SK-N-SH (cell line): ENCODE data around the gene HS2ST1. TPM values are rescaled to one million over a fixed set of nuclear protein-coding genes. Genes with fewer than 3 reads are reported as not detected.

Source experiments
- CTCF ChIA-PET: fragments of 300-600, 350-600 bp; formaldehyde crosslinking; extraction: SDS; loops from one replicate; lab custom pipeline; 2021; lab: Yijun Ruan, JAX
- POLR2A ChIA-PET: fragments of 350-600 bp; sonication (Branson Sonifier 250); formaldehyde crosslinking; extraction: SDS; loops from one replicate; lab custom pipeline; 2020; ENCODE audit warnings: antibody characterized with exemption, inconsistent platforms; lab: Yijun Ruan, JAX
- DNase-seq: peaks from one replicate; pipeline ENCODE4 v3.0.0; 2012
- H2AFZ ChIP-seq: fragments of 200-600 bp; sonication (generic); 2 replicates; pipeline ENCODE4 v1.8.1; 2016; ENCODE audit warnings: antibody characterized with exemption, mild to moderate bottlenecking, low read depth
- H3F3A ChIP-seq: fragments of 200-600 bp; sonication (generic); replicated peaks from 2 replicates; pipeline ENCODE3; 2016; ENCODE audit warnings: antibody characterized with exemption, mild to moderate bottlenecking; ENCODE audit not compliant: insufficient read depth
- H3K27ac ChIP-seq, 2 experiments: fragments of 200-500 bp in 1 of 2; fragments of 200-600 bp in 1 of 2; sonication (Bioruptor generic) in 1 of 2; sonication (generic), shearing (Covaris generic) in 1 of 2; 2 replicates each; pipeline versions ENCODE4 v1.5.1 to v1.6.1; 2014 to 2016; ENCODE audit warnings: low read depth in 2 of 2, inconsistent platforms in 1 of 2, low read length in 1 of 2, mild to moderate bottlenecking in 1 of 2, mixed read lengths in 1 of 2
- H3K27me3 ChIP-seq: fragments of 200-600 bp; sonication (generic), shearing (Covaris generic); 2 replicates; pipeline ENCODE4 v1.6.1; 2016; ENCODE audit warnings: mixed run types; ENCODE audit not compliant: insufficient read depth
- H3K36me3 ChIP-seq, 2 experiments: fragments of 200-500 bp in 1 of 2; fragments of 200-600 bp in 1 of 2; sonication (Bioruptor generic) in 1 of 2; sonication (generic) in 1 of 2; replicated peaks in 1 of 2; 2 replicates each; pipeline versions ENCODE3 to v1.5.1; 2014 to 2016; ENCODE audit warnings: low read length in 1 of 2, mild to moderate bottlenecking in 1 of 2; ENCODE audit not compliant: insufficient read depth in 2 of 2, control insufficient read depth in 1 of 2
- H3K4me1 ChIP-seq, 2 experiments: fragments of 200-500 bp in 1 of 2; fragments of 200-600 bp in 1 of 2; sonication (Bioruptor generic) in 1 of 2; sonication (generic), shearing (Covaris generic) in 1 of 2; 2 replicates each; pipeline versions ENCODE4 v1.5.1 to v1.6.1; 2014 to 2016; ENCODE audit warnings: low read depth in 1 of 2, low read length in 1 of 2, mixed run types in 1 of 2; ENCODE audit not compliant: insufficient read depth in 2 of 2, control insufficient read depth in 1 of 2
- H3K4me2 ChIP-seq: fragments of 200-600 bp; sonication (generic), shearing (Covaris generic); 2 replicates; pipeline ENCODE4 v1.6.1; 2017; ENCODE audit warnings: mixed run types
- H3K4me3 ChIP-seq, 2 experiments: fragments of 200-500 bp in 1 of 2; fragments of 200-600 bp in 1 of 2; sonication (Bioruptor generic) in 1 of 2; sonication (generic), shearing (Covaris generic) in 1 of 2; 2 replicates each; pipeline versions ENCODE4 v1.5.1 to v1.8.1; 2014 to 2016; ENCODE audit warnings: low read depth in 2 of 2, inconsistent platforms in 1 of 2, low read length in 1 of 2, mild to moderate bottlenecking in 1 of 2, mixed read lengths in 1 of 2, moderate library complexity in 1 of 2
- H3K79me2 ChIP-seq: fragments of 200-600 bp; sonication (generic); 2 replicates; pipeline ENCODE4 v1.8.1; 2017; ENCODE audit warnings: mild to moderate bottlenecking; ENCODE audit not compliant: insufficient read depth
- H3K9ac ChIP-seq: fragments of 200-600 bp; sonication (generic); 2 replicates; pipeline ENCODE4 v1.6.1; 2017; ENCODE audit warnings: mixed run types
- H3K9me2 ChIP-seq: fragments of 200-600 bp; sonication (generic); 2 replicates; pipeline ENCODE4 v1.6.1; 2017; ENCODE audit warnings: mixed run types
- H3K9me3 ChIP-seq: fragments of 200-600 bp; sonication (generic); 2 replicates; pipeline ENCODE4 v1.6.1; 2017; ENCODE audit warnings: mixed run types, mild to moderate bottlenecking, moderate library complexity
- H4K20me1 ChIP-seq: fragments of 200-600 bp; sonication (generic); 2 replicates; pipeline ENCODE4 v1.6.1; 2017; ENCODE audit warnings: mild to moderate bottlenecking, mixed run types; ENCODE audit not compliant: insufficient read depth
- CHD2 ChIP-seq: fragments of 150-350 bp; IDR thresholded peaks from 2 replicates; pipeline ENCODE4 v1.6.1; 2018; ENCODE audit warnings: low read length; ENCODE audit not compliant: partially characterized antibody
- FOSL2 ChIP-seq: IDR thresholded peaks from 2 replicates; pipeline ENCODE4 v1.4.0; 2012; ENCODE audit warnings: low read depth, mild to moderate bottlenecking, moderate library complexity, borderline replicate concordance
- FOXM1 ChIP-seq: IDR thresholded peaks from 2 replicates; pipeline ENCODE4 v1.4.0; 2012; ENCODE audit warnings: low read depth, mild to moderate bottlenecking
- GATA2 ChIP-seq: sonication (generic); formaldehyde crosslinking; IDR thresholded peaks from 2 replicates; pipeline ENCODE4 v1.5.0; 2020; ENCODE audit warnings: mild to moderate bottlenecking, missing genetic modification reagents
- JUND ChIP-seq: IDR thresholded peaks from 2 replicates; pipeline ENCODE4 v1.4.0; 2012
- MEF2A ChIP-seq: IDR thresholded peaks from 2 replicates; pipeline ENCODE4 v1.4.0; 2012; ENCODE audit warnings: low read depth, borderline replicate concordance
- POLR2AphosphoS5 ChIP-seq: IDR thresholded peaks from 2 replicates; pipeline ENCODE4 v1.6.1; 2012; ENCODE audit warnings: low read depth, low read length
- RCOR1 ChIP-seq: fragments of 150-350 bp; IDR thresholded peaks from 2 replicates; pipeline ENCODE4 v1.6.1; 2017; ENCODE audit warnings: antibody characterized with exemption, low read length
- RFX5 ChIP-seq: IDR thresholded peaks from 2 replicates; pipeline ENCODE4 v1.6.1; 2012; ENCODE audit warnings: mild to moderate bottlenecking, improper control_type of control experiment, low read length
- WGBS: methylation state at CpG from one replicate; pipeline ENCODE4 v1.1.6; 2017; ENCODE audit warnings: low lambda C conversion rate; 5-methylcytosine and 5-hydroxymethylcytosine counted together
- polyA plus RNA-seq, 3 experiments: library from polyadenylated mRNA; depleted of rRNA; stranded (reverse); fragments of >200 nt; gene quantifications; 2 replicates each; pipeline ENCODE4 v1.2.3, GENCODE V29; 2012
- TF ChIP-seq, protein P1 (sequence below): IDR thresholded peaks from 2 replicates; pipeline ENCODE4 v1.6.1; 2012; ENCODE audit warnings: mild to moderate bottlenecking, low read depth, low read length, moderate library complexity
- TF ChIP-seq, protein P2 (sequence below): IDR thresholded peaks from 2 replicates; pipeline ENCODE4; 2012
- TF ChIP-seq, protein P3 (sequence below): fragments of 150-350 bp; IDR thresholded peaks from 2 replicates; pipeline ENCODE4 v1.6.1; 2016; ENCODE audit warnings: mild to moderate bottlenecking, low read depth, low read length

Gene HS2ST1
- polyA plus RNA-seq, 1 of the 3 experiments (the other 2 are of a cell fraction): 16.6 TPM

DNA sequence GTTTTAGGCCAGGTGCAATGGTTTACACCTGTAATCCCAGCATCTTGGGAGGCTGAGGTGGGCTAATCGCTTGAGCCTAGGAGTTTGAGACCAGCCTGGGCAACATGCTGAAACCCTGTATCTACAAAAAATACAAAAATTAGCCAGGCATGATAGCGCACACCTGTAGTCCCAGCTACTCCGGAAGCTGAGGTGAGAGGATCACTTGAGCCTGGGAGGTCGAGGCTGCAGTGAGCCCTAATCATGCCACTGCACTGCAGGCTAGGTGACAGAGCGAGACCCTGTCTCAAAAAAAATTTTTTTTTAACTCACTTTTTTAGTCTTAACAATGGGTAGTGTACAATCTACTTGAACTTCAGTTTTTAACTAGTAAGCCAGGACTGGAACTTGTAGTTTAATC, 137.5 kb downstream of the HS2ST1 start:
- Histone ChIP-seq H3K9ac (no peak overlapping the region), H3K79me2 (0 out of 2 replicates have a peak, but pooled peaks cover 4% of the 10 kb centered on the region), H3K27me3 (no peaks in the 10 kb centered on the region), H3F3A (no peaks in the 10 kb centered on the region), H3K4me2 (no peak overlapping the region), H3K9me2 (no peaks in the 10 kb centered on the region), H4K20me1 (no peaks in the 10 kb centered on the region), H3K4me1 (no peaks in the 10 kb centered on the region), H3K27ac (no peak overlapping the region), H2AFZ (no peak overlapping the region), H3K4me3 (no peak overlapping the region), H3K36me3 (no peaks in the 10 kb centered on the region), H3K9me3 (peaks cover 5% of the 10 kb centered on the region; the same call in 1 of the 2 replicates)
- TF ChIP-seq, protein P1, sequence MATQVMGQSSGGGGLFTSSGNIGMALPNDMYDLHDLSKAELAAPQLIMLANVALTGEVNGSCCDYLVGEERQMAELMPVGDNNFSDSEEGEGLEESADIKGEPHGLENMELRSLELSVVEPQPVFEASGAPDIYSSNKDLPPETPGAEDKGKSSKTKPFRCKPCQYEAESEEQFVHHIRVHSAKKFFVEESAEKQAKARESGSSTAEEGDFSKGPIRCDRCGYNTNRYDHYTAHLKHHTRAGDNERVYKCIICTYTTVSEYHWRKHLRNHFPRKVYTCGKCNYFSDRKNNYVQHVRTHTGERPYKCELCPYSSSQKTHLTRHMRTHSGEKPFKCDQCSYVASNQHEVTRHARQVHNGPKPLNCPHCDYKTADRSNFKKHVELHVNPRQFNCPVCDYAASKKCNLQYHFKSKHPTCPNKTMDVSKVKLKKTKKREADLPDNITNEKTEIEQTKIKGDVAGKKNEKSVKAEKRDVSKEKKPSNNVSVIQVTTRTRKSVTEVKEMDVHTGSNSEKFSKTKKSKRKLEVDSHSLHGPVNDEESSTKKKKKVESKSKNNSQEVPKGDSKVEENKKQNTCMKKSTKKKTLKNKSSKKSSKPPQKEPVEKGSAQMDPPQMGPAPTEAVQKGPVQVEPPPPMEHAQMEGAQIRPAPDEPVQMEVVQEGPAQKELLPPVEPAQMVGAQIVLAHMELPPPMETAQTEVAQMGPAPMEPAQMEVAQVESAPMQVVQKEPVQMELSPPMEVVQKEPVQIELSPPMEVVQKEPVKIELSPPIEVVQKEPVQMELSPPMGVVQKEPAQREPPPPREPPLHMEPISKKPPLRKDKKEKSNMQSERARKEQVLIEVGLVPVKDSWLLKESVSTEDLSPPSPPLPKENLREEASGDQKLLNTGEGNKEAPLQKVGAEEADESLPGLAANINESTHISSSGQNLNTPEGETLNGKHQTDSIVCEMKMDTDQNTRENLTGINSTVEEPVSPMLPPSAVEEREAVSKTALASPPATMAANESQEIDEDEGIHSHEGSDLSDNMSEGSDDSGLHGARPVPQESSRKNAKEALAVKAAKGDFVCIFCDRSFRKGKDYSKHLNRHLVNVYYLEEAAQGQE: no peak
- no peak for DNase-seq
- ChIA-PET CTCF (interaction anchor here (0.6 kb wide), 1 partner anchor 78 kb away, joined by 3 read pairs; no protein-coding TSS in a partner anchor), POLR2A (no interaction called here)
- 95% methylated on average over 5 of the region's 5 CpGs for whole genome bisulfite sequencing

DNA sequence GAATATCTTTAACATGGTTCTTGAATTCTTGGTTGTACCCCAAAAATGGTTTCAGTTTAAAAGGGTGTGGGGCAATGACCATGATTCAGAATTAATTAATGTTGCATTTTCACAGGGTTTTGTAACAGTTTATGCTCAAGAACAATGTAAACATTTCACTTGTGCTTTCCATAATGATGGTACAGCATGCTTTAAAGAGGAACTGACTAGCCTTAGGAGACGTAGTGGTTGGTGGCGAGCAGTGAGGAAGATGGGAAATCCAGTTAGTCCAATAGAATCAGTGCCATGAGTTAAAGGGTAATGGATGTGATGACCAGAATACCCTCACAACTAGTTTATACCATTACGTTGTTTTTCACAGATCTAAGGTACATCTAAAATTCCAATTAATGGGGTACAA, 138.0 kb downstream of the HS2ST1 start:
- ChIA-PET CTCF (no interaction called here), POLR2A (no interaction called here)
- H3K9me2 ChIP-seq: no peaks in the 10 kb centered on the region
- H3K36me3 ChIP-seq: no peaks in the 10 kb centered on the region
- H3K27me3 ChIP-seq: no peaks in the 10 kb centered on the region
- no peak for TF ChIP-seq MEF2A
- no peak for TF ChIP-seq RCOR1
- H3K27ac ChIP-seq: no peak overlapping the region
- H3K9me3 ChIP-seq: peaks cover 5% of the 10 kb centered on the region; the same call in 1 of the 2 replicates
- H3K4me3 ChIP-seq: no peak overlapping the region
- 0 out of 2 replicates have a peak, but pooled peaks cover 4% of the 10 kb centered on the region for H3K79me2 ChIP-seq
- H2AFZ ChIP-seq: no peak overlapping the region
- H3K4me1 ChIP-seq: no peaks in the 10 kb centered on the region
- no peaks in the 10 kb centered on the region for H4K20me1 ChIP-seq
- no peaks in the 10 kb centered on the region for H3F3A ChIP-seq
- 97% methylated on average over 3 of the region's 3 CpGs for WGBS
- H3K9ac ChIP-seq: no peak overlapping the region
- no peak overlapping the region for H3K4me2 ChIP-seq
- DNase-seq: no peak

DNA sequence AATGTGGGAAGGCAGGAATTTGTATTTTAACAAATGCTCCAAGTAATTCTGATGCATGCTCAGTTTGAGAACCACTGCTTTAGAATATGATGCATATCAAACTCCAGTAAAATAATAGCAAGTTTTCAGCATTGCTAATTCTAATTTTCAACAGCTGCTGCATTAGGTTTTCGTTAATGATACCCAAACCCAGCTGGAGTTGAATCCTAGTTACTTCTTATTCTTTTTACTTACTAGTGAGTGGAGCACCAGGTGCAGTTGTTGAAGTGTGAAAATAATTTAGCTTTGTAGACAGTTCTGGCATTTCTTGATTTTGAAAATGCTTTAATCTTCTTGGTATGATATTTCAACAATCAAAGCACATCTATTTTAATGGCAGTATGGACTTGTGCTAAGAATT, 138.5 kb downstream of the HS2ST1 start:
- CTCF ChIA-PET: interaction anchor here (1.2 kb wide), 1 partner anchor 22 kb away, joined by 3 read pairs; no protein-coding TSS in a partner anchor
- Histone ChIP-seq H3K9ac (no peak overlapping the region), H3K4me2 (no peak overlapping the region), H3K4me1 (no peaks in the 10 kb centered on the region; a peak in 1 of 4 replicates), H3F3A (no peaks in the 10 kb centered on the region), H3K27me3 (no peaks in the 10 kb centered on the region), H3K36me3 (no peaks in the 10 kb centered on the region), H3K9me3 (peaks cover 5% of the 10 kb centered on the region; the same call in 1 of the 2 replicates), H3K27ac (no peak overlapping the region), H3K9me2 (no peaks in the 10 kb centered on the region), H4K20me1 (no peaks in the 10 kb centered on the region), H2AFZ (no peak overlapping the region), H3K79me2 (0 out of 2 replicates have a peak, but pooled peaks cover 4% of the 10 kb centered on the region), H3K4me3 (no peak overlapping the region)
- TF ChIP-seq, protein P2, sequence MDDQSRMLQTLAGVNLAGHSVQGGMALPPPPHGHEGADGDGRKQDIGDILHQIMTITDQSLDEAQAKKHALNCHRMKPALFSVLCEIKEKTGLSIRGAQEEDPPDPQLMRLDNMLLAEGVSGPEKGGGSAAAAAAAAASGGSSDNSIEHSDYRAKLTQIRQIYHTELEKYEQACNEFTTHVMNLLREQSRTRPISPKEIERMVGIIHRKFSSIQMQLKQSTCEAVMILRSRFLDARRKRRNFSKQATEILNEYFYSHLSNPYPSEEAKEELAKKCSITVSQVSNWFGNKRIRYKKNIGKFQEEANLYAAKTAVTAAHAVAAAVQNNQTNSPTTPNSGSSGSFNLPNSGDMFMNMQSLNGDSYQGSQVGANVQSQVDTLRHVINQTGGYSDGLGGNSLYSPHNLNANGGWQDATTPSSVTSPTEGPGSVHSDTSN: no peak
- TF ChIP-seq POLR2AphosphoS5 (no peak), GATA2 (CRISPR knock-in tag) (no peak), CHD2 (no peak), JUND (no peak), RFX5 (no peak), FOXM1 (no peak), FOSL2 (no peak)
- TF ChIP-seq, protein P3, sequence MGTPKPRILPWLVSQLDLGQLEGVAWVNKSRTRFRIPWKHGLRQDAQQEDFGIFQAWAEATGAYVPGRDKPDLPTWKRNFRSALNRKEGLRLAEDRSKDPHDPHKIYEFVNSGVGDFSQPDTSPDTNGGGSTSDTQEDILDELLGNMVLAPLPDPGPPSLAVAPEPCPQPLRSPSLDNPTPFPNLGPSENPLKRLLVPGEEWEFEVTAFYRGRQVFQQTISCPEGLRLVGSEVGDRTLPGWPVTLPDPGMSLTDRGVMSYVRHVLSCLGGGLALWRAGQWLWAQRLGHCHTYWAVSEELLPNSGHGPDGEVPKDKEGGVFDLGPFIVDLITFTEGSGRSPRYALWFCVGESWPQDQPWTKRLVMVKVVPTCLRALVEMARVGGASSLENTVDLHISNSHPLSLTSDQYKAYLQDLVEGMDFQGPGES: no peak
- no peak for DNase-seq
- POLR2A ChIA-PET: no interaction called here
- WGBS: 93% methylated on average over 1 of the region's 1 CpG
